ENCODE results near the gene TMEFF2. TPM values are rescaled to one million over a fixed set of nuclear protein-coding genes. Genes with fewer than 3 reads are reported as not detected.
"Not testable (repeated sequence)": the region's sequence is repeated elsewhere in the genome, so short reads cannot be mapped to it uniquely, and the experiment has no call there.

The TMEFF2 gene
- polyA plus RNA-seq, 3 donors, result 7.9 to 14.0 (median 12.3) TPM

DNA sequence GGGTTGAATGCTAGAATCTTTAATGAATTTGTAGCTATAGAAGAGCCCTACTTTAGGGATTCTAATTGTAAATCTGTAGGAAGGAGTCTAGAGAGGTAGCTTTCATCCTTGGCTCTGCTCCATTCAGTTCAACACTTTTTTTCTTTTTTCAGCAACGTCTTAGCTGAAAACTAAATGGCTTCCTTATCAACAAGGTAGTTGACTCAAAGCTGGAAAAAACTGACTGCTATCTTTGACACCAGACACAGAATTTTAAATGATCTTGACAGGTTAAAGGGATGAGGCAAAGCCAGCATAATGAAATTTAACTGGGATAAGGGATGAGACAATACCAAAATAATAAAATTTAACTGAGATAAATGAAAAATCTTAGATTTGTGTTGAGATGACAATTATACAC is 54.9 kb downstream of the TMEFF2 start:
- no peak for DNase-seq

DNA sequence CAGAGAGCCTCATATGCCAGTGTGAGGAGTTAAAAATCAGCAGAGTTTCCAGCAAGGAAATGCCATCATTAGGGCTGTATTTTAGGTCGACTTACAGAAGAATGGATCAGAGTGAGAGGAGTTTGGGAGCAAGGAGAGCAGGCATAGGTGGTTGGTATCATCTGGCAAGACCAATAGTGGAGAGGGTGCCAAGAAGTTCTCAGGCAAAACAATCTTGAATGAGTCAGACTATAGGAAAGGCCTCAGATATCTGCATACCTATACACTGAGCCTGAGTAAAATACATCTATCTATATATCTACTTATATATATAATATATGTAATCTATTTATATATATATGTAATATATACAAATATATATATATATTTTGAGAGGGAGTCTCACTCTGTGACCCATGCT is 57.3 kb downstream of the TMEFF2 start:
- DNase-seq, result no peak

DNA sequence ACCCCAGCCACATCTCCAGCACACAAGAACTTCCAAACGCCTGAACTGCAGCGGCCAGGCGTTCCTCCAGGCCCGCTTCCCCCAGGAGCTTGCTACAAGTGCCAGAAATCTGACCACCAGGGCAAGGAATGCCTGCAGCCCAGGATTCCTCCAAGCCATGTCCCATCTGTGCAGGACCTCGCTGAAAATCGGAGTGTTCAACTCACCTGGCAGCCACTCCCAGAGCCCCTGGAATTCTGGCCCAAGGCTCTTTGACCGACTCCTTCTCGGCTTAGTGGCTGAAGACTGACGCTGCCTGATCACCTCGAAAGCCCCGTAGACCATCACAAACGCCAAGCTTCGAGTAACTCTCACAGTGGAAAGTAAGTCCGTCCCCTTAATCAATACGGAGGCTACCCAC is 62.1 kb downstream of the TMEFF2 start:
- DNase-seq, result not testable (repeated sequence)

DNA sequence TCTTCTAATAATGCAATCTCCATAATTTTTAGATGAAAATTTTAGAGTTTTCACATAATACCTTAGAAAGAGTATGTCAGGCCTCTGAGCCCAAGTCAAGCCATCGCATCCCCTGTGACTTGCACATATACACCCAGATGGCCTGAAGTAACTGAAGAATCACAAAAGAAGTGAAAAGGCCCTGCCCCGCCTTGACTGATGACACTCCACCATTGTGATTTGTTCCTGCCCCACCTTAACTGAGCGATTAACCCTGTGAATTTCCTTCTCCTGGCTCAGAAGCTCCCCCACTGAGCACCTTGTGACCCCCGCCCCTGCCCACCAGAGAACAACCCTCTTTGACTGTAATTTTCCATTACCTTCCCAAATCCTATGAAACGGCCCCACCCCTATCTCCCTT is 64.4 kb downstream of the TMEFF2 start:
- DNase-seq, result not testable (repeated sequence)

DNA sequence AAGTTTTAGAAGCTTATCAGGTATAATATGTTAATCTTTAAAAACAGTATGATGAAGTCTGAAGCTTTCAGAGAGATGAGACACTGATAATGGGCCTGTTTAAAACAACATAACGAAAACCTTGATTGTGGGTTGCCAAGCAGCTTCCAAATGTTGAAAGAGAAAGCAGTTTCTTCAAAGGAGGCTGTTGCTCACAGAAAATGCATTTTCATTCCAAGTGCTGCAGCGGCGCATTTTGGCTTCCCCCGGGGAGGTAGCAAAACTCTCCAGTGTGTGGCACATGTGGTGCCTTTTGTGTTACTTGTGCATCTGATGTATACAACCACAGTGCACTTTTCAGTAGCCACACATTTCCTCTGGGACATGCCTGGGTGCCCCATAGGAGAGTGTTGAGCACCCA is 66.1 kb downstream of the TMEFF2 start:
- no peak for DNase-seq

DNA sequence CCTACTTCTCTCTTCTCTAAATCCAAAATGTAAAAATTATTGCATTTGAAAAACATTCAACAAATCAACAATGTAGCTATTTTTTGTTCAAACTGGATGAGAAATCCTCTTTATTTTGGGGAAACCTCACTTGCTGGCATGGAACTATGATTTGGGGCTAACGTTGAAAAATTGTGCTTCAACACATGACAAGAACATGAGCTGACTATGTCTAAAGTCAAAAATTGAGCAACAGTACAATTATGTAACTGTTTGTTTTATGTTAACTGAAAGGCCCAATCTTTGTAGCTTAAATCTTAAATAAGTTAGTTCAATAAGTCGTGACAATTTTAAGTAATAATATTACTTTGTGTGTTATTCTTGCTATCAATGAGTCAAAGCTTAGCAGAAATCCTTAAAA is 67.3 kb downstream of the TMEFF2 start:
- DNase-seq, result no peak

DNA sequence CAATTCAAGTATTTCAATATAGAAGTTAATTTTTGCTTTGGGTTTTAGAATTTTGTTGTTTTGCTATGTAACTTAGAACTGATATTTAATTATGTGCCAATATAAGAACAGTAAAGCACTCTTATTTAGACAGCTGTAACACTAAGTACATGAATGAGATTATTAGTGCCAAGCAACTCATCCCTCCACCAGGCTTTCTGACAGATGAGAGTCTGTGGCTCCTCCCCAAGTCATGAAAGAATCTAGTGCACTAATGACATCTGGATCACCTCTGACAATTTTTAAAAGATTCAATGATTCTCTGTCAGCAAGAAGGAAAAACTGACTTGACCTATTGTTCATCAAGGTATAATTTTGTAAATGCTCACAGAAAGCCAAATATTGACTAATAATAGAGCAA is 67.8 kb downstream of the TMEFF2 start:
- DNase-seq, result no peak

DNA sequence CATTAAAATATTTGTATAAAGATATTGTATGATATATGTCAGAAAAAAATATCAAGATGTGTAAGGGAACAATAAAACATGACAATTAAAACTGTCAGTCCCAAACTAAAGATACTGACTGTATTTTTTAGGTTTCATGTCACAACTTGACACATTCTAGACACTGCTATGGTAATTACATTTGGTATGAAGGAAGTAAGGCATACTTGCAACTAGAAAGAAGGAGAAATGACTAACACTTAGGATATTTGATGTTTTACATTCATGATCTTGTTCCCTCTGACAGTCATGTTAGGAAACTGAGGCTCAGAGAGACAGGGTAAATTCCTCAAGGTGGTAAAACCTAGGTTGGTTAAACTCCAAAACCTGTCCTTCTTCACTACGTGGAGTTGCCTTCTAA is 68.3 kb downstream of the TMEFF2 start:
- no peak for DNase-seq

DNA sequence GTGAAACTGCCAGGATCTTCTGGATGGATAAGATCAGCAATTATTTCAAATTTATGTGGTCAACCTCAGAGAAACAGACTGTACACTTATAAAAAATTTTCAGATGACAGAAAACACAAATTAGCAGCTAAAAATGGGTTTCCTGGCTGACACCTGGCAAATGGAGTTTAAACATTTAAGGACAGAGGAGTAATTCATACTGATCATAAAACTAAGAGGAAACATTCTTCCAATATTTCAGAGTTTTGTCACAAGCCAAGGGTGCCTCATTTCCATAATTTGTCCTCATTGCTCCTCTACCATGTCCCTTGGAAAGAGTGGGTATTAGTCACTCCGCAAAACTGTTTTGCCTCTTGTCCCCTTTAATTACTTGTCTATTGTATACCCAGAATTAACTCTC is 70.2 kb downstream of the TMEFF2 start:
- no peak for DNase-seq

DNA sequence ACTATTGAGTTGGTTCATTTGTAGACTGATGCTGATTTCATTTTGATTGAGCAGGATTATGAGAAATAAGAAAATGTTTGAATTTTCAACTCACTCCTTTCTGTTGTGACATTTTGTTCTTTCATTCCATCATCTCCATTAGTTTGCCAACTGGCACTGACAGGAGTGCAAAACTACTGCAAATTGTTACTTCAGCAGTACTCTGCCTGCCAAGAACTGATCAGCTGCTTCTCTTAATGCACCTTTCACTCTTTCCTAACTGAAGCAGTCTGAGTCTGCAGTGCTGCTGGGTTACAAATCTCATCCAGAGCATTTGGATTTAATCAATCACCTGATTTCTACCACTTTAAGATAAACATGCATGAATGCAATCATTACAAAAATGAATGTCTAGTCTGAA is 70.9 kb downstream of the TMEFF2 start:
- no peak for DNase-seq

DNA sequence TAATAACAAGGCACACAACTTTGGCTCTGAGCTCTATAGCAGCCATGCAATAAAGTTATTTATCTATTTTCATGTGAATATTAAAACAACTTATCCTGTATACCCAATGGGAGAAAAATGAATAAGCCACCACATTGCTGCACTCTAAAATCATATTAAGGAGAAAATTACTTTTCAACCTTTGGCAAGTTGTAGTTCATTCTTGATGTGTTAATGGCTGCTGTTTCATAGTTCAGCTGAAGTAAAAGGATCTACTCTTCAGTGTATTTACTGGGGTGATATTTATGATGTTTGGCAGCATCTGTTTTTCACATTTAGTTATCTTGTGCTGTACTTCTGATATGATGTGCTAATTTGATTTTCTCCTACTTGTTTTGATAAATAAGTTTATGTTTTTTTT is 71.8 kb downstream of the TMEFF2 start:
- no peak for DNase-seq

DNA sequence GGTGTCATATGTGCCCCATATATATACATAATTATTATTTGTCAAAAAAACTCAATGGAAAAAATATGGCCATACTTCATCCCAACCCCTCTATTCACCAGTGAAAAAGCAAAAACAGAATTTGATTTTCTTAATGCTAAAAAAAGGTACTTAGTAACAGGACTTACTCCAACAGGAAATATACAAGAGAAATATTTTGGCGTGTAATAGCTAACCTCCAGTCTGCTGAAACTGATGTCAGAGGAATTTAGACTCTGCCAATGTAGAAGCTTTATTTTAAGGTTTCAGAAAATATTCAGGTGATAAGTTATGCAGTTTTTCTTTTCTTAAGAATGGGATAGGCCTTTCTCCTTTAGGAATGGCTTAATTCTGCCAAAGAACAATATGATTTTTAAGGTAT is 72.6 kb downstream of the TMEFF2 start:
- no peak for DNase-seq

DNA sequence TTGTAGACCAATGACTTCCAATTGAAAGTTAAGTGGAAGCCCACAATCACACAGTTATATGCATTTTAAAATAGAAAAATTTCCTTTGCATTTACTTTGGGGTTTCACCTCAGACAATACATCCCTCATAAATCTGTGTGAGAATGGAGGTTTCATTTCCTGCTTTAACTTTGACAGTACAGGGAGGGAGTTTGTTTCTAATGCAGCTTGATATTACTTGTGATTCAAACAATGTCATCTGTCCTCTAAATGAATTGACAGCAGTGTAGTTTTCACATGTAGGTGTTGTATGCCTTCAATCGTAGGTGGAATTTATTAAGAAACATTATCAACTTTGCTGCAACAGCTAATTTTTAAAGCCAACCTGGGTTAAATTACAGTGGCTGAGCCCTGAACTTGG is 75.2 kb downstream of the TMEFF2 start:
- DNase-seq, result no peak

DNA sequence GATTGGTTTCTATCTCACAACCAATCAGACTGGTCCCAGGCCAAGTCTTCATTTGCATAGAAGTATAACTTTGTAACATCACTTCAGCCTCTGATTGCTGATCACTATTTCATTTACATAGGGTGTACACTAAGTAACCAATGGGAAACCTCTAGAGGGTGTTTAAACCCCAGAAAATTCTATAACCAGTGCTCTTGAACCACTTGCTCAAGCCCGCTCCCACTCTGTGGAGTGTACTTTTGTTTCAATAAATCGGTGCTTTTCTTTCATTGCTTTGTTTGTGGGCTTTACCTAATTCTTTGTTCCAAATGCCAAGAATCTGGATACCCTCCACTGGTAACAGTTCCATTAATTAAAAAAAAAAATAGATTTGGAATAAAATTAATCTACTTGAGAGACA is 77.0 kb downstream of the TMEFF2 start:
- DNase-seq, result no peak

DNA sequence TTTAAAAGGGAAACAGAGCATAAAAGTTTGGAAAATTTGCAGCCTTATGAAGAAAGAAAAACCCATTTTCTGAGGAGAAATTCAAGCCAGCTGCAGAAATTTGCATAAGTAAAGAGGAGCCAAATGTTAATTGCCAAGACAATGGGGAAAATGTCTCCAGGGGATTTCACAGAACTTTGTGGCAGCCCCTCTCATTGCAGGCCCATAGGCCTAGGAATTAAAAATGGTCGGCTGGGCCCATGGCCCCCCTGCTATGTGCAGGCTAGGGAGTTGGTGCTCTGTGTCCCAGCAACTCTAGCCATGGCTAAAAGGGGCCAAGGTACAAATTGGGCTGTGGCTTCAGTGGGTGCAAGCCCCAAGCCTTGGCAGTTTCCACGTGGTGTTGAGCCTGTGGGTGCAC is 83.2 kb downstream of the TMEFF2 start:
- not testable (repeated sequence) for DNase-seq

DNA sequence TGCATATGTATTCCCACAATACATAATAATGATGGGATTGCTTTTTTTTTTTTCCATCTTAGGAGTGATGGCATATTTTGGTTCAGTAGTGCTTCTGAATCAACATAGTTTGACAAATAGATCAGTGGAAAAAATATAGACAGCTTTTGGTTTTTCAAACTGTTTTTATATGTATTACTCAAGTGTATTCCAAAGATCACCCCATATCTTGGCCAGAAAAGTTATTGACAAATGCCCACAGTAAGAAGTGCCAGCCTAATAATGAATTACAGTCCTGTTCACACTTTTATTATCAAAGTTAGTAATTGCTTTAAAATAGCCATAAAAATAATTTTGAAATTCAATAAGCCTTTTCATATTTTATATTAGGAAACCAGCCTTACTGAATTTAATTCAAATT is 95.0 kb downstream of the TMEFF2 start:
- no peak for DNase-seq

DNA sequence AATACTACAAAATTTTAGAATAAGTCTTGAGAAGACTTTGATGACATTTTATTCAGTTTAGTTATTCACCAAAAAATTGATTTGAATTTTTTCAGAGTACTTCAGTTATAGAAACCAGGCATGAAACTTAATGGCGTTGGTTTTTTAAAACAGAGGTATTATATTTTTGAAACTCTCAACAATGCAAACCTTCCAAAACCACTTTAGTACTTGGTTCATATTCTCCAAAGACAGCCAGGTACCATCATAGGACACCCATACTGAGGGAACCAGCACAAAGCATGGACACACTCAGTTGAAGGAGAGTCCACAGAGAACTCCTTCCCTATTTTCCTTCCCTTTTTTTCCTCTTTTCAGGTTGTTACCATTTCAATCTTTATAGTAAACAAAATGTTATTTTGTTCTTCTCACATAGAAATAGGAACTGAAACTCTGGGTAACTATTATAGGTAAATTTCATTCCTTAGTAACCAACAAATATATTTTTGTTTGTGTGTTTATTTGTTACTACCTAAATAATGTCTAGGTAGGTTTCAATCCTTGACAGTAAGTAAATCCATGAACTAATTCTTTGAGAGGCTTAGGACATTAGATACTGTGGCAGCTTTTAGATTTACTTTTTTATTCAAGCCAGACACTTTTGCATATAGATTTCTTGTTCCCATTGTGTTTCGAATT is 95.8 kb downstream of the TMEFF2 start:
- no peak for DNase-seq

DNA sequence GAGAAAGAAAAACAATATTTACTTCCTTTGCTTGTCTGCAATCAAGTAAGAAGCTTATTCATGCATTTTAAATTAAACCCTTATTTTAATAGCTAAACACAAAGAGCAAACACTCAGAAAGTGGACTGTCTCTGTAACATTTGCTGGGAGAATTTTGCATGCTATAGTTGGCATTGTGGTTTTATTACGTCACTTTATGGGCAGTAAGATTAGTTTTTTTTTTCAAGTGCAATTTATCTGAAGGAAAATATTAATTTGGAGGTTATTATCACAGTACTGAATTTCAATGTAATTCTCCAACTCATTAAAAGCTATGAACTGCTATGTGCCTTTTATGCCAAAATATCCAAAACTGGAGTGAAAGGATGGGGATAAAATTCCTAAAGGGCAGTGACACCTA is 103.3 kb downstream of the TMEFF2 start:
- no peak for DNase-seq

DNA sequence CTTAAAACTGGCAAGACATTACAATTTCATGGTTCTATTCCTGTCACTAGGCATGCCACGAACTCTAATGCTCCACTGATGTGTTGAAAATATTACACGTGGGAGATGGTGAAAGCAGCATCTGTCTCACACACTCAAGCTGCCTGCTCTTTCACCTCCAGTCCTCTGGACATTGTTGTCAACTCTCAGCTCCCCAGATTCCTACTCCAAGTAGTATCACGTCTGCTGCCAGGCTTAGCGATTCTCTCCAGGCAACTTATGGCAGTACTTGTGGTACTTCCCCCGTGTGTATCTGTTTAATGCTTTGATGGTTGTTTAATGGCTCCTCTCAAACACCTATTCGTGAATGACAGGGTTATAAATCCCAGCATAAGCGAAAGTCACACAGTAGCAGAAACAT is 103.8 kb downstream of the TMEFF2 start:
- no peak for DNase-seq

DNA sequence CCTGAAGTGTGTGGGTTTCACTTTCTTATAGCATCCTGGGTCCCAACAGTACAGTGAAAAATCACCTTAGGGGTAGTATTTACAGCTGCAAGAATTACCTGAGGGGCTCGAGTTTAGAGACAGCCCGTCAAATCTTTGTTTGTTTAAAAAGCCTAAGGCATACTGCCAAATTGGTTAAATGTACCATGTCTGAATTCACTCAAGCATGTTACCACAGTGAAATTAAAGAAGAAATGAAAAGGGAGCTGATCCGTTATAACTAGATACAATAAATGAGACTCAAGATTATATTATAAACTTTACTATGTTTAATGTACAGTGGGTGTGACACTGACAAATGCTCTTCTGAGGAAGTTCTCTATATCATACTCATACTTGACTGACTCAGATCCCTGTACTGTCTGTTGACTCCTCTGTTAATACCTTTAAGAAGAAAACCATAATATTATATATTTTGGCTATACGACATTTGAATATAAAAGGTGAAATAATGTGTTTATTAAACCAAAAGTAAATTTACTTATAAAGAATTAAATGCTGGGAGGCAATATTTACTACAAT is 107.3 kb downstream of the TMEFF2 start:
- no peak for DNase-seq

DNA sequence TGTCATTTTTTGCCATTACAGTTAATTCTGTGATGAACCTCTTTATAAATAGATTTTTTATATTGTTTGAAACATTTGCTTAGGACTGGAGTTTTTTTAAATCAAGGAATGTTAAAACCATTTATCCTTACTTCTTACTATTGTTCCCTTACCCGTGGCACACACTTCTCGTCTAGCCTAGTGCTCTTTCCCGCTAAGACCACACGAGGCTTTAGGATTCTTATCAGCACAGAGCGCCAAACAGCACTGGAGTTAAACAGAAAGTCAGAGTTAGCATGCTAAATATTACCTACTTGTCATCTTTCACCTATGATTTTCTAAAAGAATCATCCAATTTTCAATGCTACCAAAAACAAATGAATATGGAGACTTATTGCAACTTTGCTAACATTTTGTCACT is 112.6 kb downstream of the TMEFF2 start:
- DNase-seq, result no peak

DNA sequence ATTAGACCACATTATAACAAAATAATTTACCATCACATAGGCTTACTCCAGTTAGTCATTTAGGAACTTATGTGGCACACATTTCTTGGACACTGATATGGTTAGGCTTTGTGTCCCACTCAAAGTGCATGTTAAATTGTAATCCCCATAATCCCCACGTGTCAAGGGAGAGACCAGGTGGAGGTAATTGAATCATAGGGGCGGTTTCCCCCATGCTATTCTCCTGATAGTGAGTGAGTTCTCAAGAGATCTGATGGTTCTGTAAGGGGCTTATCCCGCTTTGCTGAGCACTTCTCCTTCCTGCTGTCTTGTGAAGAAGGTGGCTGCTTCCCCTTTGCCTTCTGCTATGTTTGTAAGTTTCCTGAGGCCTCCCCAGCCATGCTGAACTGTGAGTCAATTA is 114.6 kb downstream of the TMEFF2 start:
- not testable (repeated sequence) for DNase-seq

DNA sequence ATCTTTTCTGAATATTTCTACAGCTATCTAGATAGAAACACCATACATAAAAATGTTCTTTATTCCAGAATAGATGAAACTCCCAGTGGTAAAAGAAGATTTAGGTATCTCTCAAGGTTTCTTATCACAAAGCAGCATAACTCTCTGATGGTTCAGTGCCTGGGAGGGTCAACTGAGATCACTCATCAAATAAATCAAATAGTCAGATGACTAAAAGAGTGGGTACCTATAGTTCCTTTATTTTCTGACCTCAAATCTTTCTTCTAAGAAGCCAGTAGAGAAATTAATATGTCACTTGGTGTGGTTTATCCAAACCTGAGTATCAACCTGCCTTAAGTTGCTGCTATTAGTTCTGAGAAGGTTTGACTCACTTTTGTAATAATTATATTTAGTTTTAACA is 120.9 kb downstream of the TMEFF2 start:
- DNase-seq, result no peak

DNA sequence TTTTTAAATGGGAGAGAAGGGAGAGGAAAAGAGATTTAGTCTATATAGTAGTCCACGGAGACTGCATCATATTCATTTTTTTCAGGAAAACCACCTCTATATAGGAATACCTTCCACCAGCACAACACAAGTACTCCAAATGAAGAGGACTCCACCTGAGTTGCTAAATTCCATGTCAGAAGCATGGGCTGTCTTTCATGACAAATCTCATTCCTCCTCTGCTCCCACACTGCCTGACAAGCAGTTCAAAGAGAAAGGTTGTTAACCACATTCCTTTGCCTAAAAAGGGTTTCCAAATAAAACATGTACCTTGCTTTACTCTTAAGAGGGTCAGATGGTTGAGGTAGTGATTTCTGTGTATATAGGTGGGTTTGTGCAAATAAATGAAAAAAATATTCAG is 122.0 kb downstream of the TMEFF2 start:
- no peak for DNase-seq

Data from renal pelvis (tissue), 4 donors.